ENCODE results near the gene ZDHHC14. TPM values are rescaled to one million over a fixed set of nuclear protein-coding genes. Genes with fewer than 3 reads are reported as not detected.
A peak's percentile ranks its signal among the peaks of the same experiment; 100 is the strongest.

ZDHHC14 gene
- total and polyA plus RNA-seq, 4 donors = 4.3 to 18.3 (median 8.9) TPM

DNA sequence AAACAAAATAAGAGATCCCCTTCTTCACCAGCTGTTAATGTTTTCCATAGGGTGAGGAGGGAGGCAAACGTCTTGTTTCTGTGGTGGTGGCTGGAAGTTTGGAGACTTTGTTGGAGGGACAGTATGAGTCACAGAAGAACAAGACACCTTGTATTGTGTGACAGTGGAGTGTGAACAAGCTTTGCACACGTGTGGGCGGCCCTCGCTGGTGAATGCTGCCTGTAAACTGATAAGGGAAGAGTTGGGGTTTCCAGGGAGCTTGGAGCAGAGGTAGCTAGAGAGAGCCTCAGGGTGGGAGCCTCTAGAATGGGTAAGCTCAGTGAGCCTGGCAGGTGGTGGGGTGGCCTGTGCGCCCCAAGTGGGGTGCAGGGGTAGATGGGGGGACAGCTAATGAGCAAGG is 78.3 kb downstream of the ZDHHC14 start:
- H3K36me3 ChIP-seq (ENCODE audit: control insufficient read depth in 4 of 4, insufficient read depth in 4 of 4, low read length in 4 of 4) = no peaks in the 10 kb centered on the region
- H3K27me3 ChIP-seq (ENCODE audit: control insufficient read depth in 3 of 3, insufficient read depth in 3 of 3, low read length in 2 of 3) = no peaks in the 10 kb centered on the region
- WGBS, 2 donors = 89 to 90% methylated on average over 5 of the region's 5 CpGs
- no peaks in the 10 kb centered on the region for H3K9me3 ChIP-seq (ENCODE audit: control insufficient read depth in 4 of 4, insufficient read depth in 3 of 4, low read length in 3 of 4)
- TF ChIP-seq, protein P1, sequence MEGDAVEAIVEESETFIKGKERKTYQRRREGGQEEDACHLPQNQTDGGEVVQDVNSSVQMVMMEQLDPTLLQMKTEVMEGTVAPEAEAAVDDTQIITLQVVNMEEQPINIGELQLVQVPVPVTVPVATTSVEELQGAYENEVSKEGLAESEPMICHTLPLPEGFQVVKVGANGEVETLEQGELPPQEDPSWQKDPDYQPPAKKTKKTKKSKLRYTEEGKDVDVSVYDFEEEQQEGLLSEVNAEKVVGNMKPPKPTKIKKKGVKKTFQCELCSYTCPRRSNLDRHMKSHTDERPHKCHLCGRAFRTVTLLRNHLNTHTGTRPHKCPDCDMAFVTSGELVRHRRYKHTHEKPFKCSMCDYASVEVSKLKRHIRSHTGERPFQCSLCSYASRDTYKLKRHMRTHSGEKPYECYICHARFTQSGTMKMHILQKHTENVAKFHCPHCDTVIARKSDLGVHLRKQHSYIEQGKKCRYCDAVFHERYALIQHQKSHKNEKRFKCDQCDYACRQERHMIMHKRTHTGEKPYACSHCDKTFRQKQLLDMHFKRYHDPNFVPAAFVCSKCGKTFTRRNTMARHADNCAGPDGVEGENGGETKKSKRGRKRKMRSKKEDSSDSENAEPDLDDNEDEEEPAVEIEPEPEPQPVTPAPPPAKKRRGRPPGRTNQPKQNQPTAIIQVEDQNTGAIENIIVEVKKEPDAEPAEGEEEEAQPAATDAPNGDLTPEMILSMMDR (IDR thresholded peaks at IDR 0.05; ENCODE audit: control extremely low read depth, extremely low read depth) = no peak
- ATAC-seq (ENCODE audit: insufficient read depth, low FRiP score) (no peak), DNase-seq (no peak)
- no peak overlapping the region for H3K9ac ChIP-seq (ENCODE audit: insufficient read depth in 1 of 2, low read length in 2 of 2)
- H3K4me1 ChIP-seq (ENCODE audit: control insufficient read depth in 5 of 5, insufficient read depth in 5 of 5, low read length in 5 of 5) = peaks cover 3 to 24% (median 10%) of the 10 kb centered on the region in 5 donors
- no peak overlapping the region for H3K4me3 ChIP-seq
- no peak overlapping the region for H3K27ac ChIP-seq (ENCODE audit: low read depth in 1 of 2, low read length in 1 of 2)

DNA sequence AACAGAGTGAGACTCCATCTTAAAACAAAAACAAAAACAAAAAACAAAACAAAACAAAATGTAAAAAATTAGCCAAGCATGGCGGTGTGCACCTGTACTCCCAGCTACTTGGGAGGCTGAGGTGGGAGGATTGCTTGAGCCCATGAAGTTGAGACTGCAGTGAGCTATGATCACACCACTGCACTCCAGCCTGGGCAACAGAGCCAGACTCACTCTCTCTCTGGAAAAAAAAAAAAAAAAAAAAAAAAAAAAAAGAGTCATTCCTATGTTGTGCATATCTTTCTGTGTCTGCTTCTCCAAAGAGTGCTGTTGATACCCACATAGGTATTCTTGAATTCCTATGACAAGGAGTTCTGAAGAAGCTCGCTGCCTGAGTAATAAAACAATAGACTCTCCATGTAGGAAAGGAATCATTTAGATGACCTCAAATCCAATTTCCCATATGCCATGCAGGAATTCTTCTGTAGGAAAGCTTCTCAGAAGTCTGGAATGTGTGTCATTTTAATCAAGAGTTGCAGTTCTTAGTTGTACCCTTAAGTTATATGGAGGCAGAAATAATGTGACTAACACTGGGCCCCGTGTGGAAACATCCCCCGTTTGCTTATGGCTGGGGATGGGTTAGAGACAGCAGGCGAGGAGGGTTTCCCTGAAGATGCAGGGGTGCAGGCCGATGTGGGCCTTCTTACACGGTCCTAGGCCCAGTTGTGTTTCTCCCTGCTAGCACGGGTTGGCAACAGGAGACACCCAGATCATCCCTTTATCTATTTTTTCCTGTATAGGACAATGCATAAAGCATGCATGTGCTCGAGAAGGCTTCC is 79.4 kb downstream of the ZDHHC14 start:
- TF ChIP-seq, protein P1 (IDR thresholded peaks at IDR 0.05; ENCODE audit: control extremely low read depth, extremely low read depth) = no peak
- peaks cover 3 to 30% (median 9%) of the 10 kb centered on the region in 5 donors for H3K4me1 ChIP-seq (ENCODE audit: control insufficient read depth in 5 of 5, insufficient read depth in 5 of 5, low read length in 5 of 5)
- no peaks in the 10 kb centered on the region for H3K27me3 ChIP-seq (ENCODE audit: control insufficient read depth in 3 of 3, insufficient read depth in 3 of 3, low read length in 2 of 3)
- H3K9ac ChIP-seq (ENCODE audit: insufficient read depth in 1 of 2, low read length in 2 of 2) = no peak overlapping the region
- no peaks in the 10 kb centered on the region for H3K9me3 ChIP-seq (ENCODE audit: control insufficient read depth in 4 of 4, insufficient read depth in 3 of 4, low read length in 3 of 4)
- ATAC-seq (ENCODE audit: insufficient read depth, low FRiP score) (no peak), DNase-seq (peak in 1 of 3 donors; percentile 32)
- 70 to 75% methylated on average over 9 of the region's 9 CpGs for WGBS, 2 donors
- no peak overlapping the region for H3K4me3 ChIP-seq
- H3K36me3 ChIP-seq (ENCODE audit: control insufficient read depth in 4 of 4, insufficient read depth in 4 of 4, low read length in 4 of 4) = no peaks in the 10 kb centered on the region
- peak overlapping the region in 1 of 2 donors; percentile 3 for H3K27ac ChIP-seq (ENCODE audit: low read depth in 1 of 2, low read length in 1 of 2)

DNA sequence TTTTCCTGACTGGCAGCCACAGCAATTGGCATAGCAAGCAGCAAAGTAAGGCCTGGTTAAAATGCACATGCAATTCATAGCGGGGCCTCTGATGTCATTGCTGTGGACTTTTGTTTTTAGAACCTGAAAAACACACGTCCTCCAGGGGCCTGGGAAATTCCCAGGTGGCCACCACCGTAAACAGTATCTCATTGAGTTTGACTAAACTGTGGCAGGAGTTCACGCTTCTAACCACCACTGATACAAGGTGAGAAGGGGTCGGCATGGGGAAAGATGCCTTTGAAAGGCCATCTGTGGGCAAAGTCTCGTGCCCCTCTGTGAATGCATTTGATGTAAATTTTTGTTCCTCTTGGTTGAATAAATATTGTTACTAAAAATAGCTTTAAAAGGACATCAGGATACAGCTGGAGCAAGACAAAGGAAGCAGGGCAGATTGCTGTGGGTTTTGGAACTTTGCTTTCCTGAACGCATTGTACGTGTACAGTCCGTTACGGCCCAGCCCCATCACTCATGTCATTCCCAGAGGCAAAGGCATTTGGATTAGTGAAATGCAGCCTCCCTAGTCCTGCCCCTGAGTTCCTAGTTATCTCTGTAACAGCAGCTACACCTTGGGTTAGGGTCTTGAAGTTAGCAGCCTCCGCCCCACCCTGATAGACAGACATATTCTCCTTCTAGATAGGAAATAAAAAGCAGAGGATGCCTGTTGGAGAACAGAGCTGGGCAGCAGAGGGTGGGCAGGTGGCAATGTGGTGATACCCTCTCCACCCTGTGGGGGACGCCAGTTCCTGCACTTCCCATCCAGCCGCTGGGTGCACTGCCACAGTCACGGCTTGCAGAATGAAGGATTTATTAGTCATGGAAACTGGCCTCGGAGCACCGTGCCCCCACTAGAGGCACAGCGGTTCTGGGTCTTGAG is 80.3 kb downstream of the ZDHHC14 start:
- H3K4me3 ChIP-seq = no peak overlapping the region
- no peaks in the 10 kb centered on the region for H3K36me3 ChIP-seq (ENCODE audit: control insufficient read depth in 4 of 4, insufficient read depth in 4 of 4, low read length in 4 of 4)
- H3K4me1 ChIP-seq (ENCODE audit: control insufficient read depth in 5 of 5, insufficient read depth in 5 of 5, low read length in 5 of 5) = peaks cover 3 to 32% (median 7%) of the 10 kb centered on the region in 5 donors
- TF ChIP-seq, protein P1 (IDR thresholded peaks at IDR 0.05; ENCODE audit: control extremely low read depth, extremely low read depth) = no peak
- H3K27ac ChIP-seq (ENCODE audit: low read depth in 1 of 2, low read length in 1 of 2) = peak overlapping the region in 1 of 2 donors; percentile 73
- no peaks in the 10 kb centered on the region for H3K9me3 ChIP-seq (ENCODE audit: control insufficient read depth in 4 of 4, insufficient read depth in 3 of 4, low read length in 3 of 4)
- 36 to 52% methylated on average over 17 of the region's 17 CpGs for WGBS, 2 donors
- ATAC-seq (ENCODE audit: insufficient read depth, low FRiP score) = no peak
- H3K9ac ChIP-seq (ENCODE audit: insufficient read depth in 1 of 2, low read length in 2 of 2) = no peak overlapping the region
- peak; percentile 49 to 76 (median 68) for DNase-seq
- no peaks in the 10 kb centered on the region for H3K27me3 ChIP-seq (ENCODE audit: control insufficient read depth in 3 of 3, insufficient read depth in 3 of 3, low read length in 2 of 3)

Measured in lung (tissue), 12 donors.